HCT116 (cell line): ENCODE results near the gene IKZF3. TPM values are rescaled to one million over a fixed set of nuclear protein-coding genes. Genes with fewer than 3 reads are reported as not detected.

Source experiments
- ATAC-seq: fragments of 200-7000 bp; cut with Tn5 transposase; 2 replicates; pipeline ENCODE4 v1.9.1; 2020; ENCODE audit warnings: mild to moderate bottlenecking, moderate library complexity
- BruUV-seq: library from RNA; stranded (reverse); fragments of 400-500 nt; replicated peaks from 2 replicates; lab custom pipeline; 2021; lab: Mats Ljungman, UMichigan
- CTCF ChIA-PET: fragments of 300-600 bp; sonication (Branson Sonifier 250); formaldehyde crosslinking; loops from one replicate; lab custom pipeline; 2021; ENCODE audit warnings: antibody characterized with exemption; lab: Charles Lee
- POLR2A ChIA-PET: fragments of 300-600, 350-600 bp; sonication (Branson Sonifier 250); formaldehyde crosslinking; loops from one replicate; lab custom pipeline; 2021; ENCODE audit warnings: antibody characterized with exemption; lab: Charles Lee
- RAD21 ChIA-PET, 2 experiments: fragments of 300-600 bp; sonication (Branson Sonifier 250); formaldehyde crosslinking; loops; one replicate each; lab custom pipeline; 2023; ENCODE audit warnings: low total read pairs in 2 of 2; ENCODE audit not compliant: uncharacterized antibody in 2 of 2, unreplicated experiment in 2 of 2, low non-redundant PET in 1 of 2; lab: Charles Lee
- DNase-seq: peaks from one replicate; pipeline ENCODE4 v3.0.0-alpha.2; 2010; ENCODE audit warnings: low read depth, low spot score
- H2AFZ ChIP-seq: fragments of 200-600 bp; shearing (Covaris generic), sonication (generic); 2 replicates; pipeline ENCODE4 v1.6.1; 2017; ENCODE audit warnings: low read depth, mixed run types, mixed read lengths, antibody characterized with exemption, low read length; ENCODE audit not compliant: poor library complexity, severe bottlenecking
- H3K27ac ChIP-seq: 2 replicates; pipeline ENCODE4 v1.5.1; 2012; ENCODE audit warnings: low read depth, low read length
- H3K27me3 ChIP-seq: fragments of 200-600 bp; sonication (generic); 2 replicates; pipeline ENCODE4 v1.6.1; 2016; ENCODE audit warnings: mixed run types, low read length, mixed read lengths; ENCODE audit not compliant: insufficient read depth
- H3K36me3 ChIP-seq, 2 experiments: fragments of 200-500 bp in 1 of 2; fragments of 200-600 bp in 1 of 2; sonication (Bioruptor generic) in 1 of 2; sonication (generic) in 1 of 2; 2 replicates each; pipeline versions ENCODE4 v1.5.1 to v1.6.1; 2014 to 2016; ENCODE audit warnings: low read length in 2 of 2, inconsistent platforms in 1 of 2, mixed read lengths in 1 of 2, mixed run types in 1 of 2; ENCODE audit not compliant: insufficient read depth in 2 of 2, control insufficient read depth in 1 of 2
- H3K4me1 ChIP-seq, 2 experiments: fragments of 200-600 bp in 1 of 2; sonication (generic) in 1 of 2; 2 replicates each; pipeline versions ENCODE4 v1.5.1 to v1.6.1; 2012 to 2017; ENCODE audit warnings: low read length in 2 of 2, inconsistent platforms in 1 of 2, mild to moderate bottlenecking in 1 of 2, mixed read lengths in 1 of 2, mixed run types in 1 of 2, moderate library complexity in 1 of 2; ENCODE audit not compliant: insufficient read depth in 2 of 2, control insufficient read depth in 1 of 2
- H3K4me2 ChIP-seq: fragments of 200-600 bp; sonication (generic); 2 replicates; pipeline ENCODE4 v1.6.1; 2017; ENCODE audit warnings: mixed run types, low read length, mixed read lengths
- H3K4me3 ChIP-seq, 2 experiments: fragments of 200-600 bp in 1 of 2; sonication (generic) in 1 of 2; replicated peaks in 1 of 2; 2 replicates each; pipeline ENCODE4 v1.5.1; 2011 to 2016; ENCODE audit warnings: low read length in 2 of 2, control low read depth in 1 of 2, low read depth in 1 of 2, mild to moderate bottlenecking in 1 of 2, mixed read lengths in 1 of 2, mixed run types in 1 of 2
- H3K79me2 ChIP-seq: fragments of 200-600 bp; sonication (generic); 2 replicates; pipeline ENCODE4 v1.6.1; 2017; ENCODE audit warnings: mild to moderate bottlenecking, mixed run types, low read length, moderate library complexity, mixed read lengths; ENCODE audit not compliant: insufficient read depth
- H3K9ac ChIP-seq: fragments of 200-600 bp; sonication (generic); 2 replicates; pipeline ENCODE4 v1.6.1; 2016; ENCODE audit warnings: low read length, mixed read lengths
- H3K9me2 ChIP-seq: fragments of 200-600 bp; sonication (generic), shearing (Covaris generic); 2 replicates; pipeline ENCODE4 v1.6.1; 2017; ENCODE audit warnings: mixed run types, mild to moderate bottlenecking, moderate library complexity; ENCODE audit not compliant: insufficient read depth
- H3K9me3 ChIP-seq, 2 experiments: fragments of 200-500 bp in 1 of 2; fragments of 200-600 bp in 1 of 2; sonication (Bioruptor generic) in 1 of 2; sonication (generic) in 1 of 2; 2 replicates each; pipeline ENCODE4 v1.6.1; 2014 to 2017; ENCODE audit warnings: low read length in 2 of 2, mixed read lengths in 2 of 2, inconsistent platforms in 1 of 2, low read depth in 1 of 2, mild to moderate bottlenecking in 1 of 2, mixed run types in 1 of 2, moderate library complexity in 1 of 2; ENCODE audit not compliant: control insufficient read depth in 1 of 2, insufficient read depth in 1 of 2
- H4K20me1 ChIP-seq: fragments of 200-600 bp; sonication (generic), shearing (Covaris generic); 2 replicates; pipeline ENCODE4 v1.6.1; 2017; ENCODE audit warnings: mixed run types, mild to moderate bottlenecking, moderate library complexity; ENCODE audit not compliant: insufficient read depth
- CBX3 ChIP-seq: IDR thresholded peaks from 2 replicates; pipeline ENCODE4 v1.6.1; 2012; ENCODE audit warnings: low read depth
- CEBPB ChIP-seq: IDR thresholded peaks from 2 replicates; pipeline ENCODE4 v1.6.1; 2012; ENCODE audit warnings: low read depth
- EGR1 ChIP-seq: IDR thresholded peaks from 2 replicates; pipeline ENCODE4 v1.6.1; 2012; ENCODE audit warnings: low read depth
- ELF1 ChIP-seq: IDR thresholded peaks from 2 replicates; pipeline ENCODE4 v1.6.1; 2012; ENCODE audit warnings: low read depth, borderline replicate concordance
- EZH2 ChIP-seq: fragments of 200-600 bp; sonication (generic); IDR thresholded peaks from 2 replicates; pipeline ENCODE4 v1.6.1; 2017; ENCODE audit warnings: antibody characterized with exemption, mixed run types
- JUND ChIP-seq: IDR thresholded peaks from 2 replicates; pipeline ENCODE4 v1.6.1; 2012
- MAX ChIP-seq: IDR thresholded peaks from 2 replicates; pipeline ENCODE4 v1.6.1; 2012
- RAD21 ChIP-seq: IDR thresholded peaks from 2 replicates; pipeline ENCODE4 v1.6.1; 2012; ENCODE audit warnings: low read depth, mild to moderate bottlenecking
- REST ChIP-seq: IDR thresholded peaks from 2 replicates; pipeline ENCODE4 v1.6.1; 2012; ENCODE audit warnings: low read depth
- SIN3A ChIP-seq: IDR thresholded peaks from 2 replicates; pipeline ENCODE4 v1.6.1; 2012; ENCODE audit warnings: low read depth
- TCF7L2 ChIP-seq: IDR thresholded peaks from 2 replicates; pipeline ENCODE4 v1.7.0; 2011; ENCODE audit warnings: borderline replicate concordance, inconsistent platforms; ENCODE audit not compliant: insufficient read depth, insufficient read length; ENCODE audit errors: extremely low read depth
- YY1 ChIP-seq: IDR thresholded peaks from 2 replicates; pipeline ENCODE4 v1.6.1; 2011; ENCODE audit warnings: low read length, low read depth, moderate library complexity, mild to moderate bottlenecking; ENCODE audit not compliant: insufficient replicate concordance; ENCODE audit errors: extremely low read depth
- ZFX ChIP-seq: fragments of 450-650 bp; IDR thresholded peaks from 2 replicates; pipeline ENCODE4 v1.6.1; 2017
- intact Hi-C: fragments of 100-400 bp; cut with micrococcal nuclease; formaldehyde crosslinking; loops from 2 replicates; pipeline ENCODE4 v1.10.0; 2022
- total RNA-seq: library from RNA; stranded (reverse); gene quantifications from one replicate; pipeline ENCODE4 v1.2.1, GENCODE V29; 2021; ENCODE audit not compliant: unreplicated experiment

The IKZF3 gene
- total RNA-seq, 1 experiment from 2014 or later = 0.30 TPM

GRCh38 chr17:39756380-39757079, 107.6 kb downstream of the IKZF3 start:
- no peak overlapping the region for H3K4me2 ChIP-seq
- H4K20me1 ChIP-seq = no peaks in the 10 kb centered on the region
- H3K4me1 ChIP-seq = peaks cover 17 to 34% of the 10 kb centered on the region in 2 experiments
- no TSS peak for BruUV-seq
- ChIA-PET CTCF (interaction anchor here (2.8 kb wide), 1 partner anchor 135 kb away, joined by 16 read pairs; no protein-coding TSS in a partner anchor), RAD21 (no interaction called here), POLR2A (no interaction called here)
- H3K79me2 ChIP-seq = no peaks in the 10 kb centered on the region
- DNase-seq = no peak
- no peak for ATAC-seq
- H3K27me3 ChIP-seq = peaks cover 6% of the 10 kb centered on the region; the same call in 1 of the 2 replicates
- TF ChIP-seq CEBPB (no peak), CBX3 (no peak), EGR1 (no peak), YY1 (no peak), TCF7L2 (no peak), MAX (no peak), RAD21 (no peak), EZH2 (no peak), SIN3A (no peak), ELF1 (no peak), JUND (no peak), REST (no peak), ZFX (no peak)
- H3K36me3 ChIP-seq = no peaks in the 10 kb centered on the region
- no peak overlapping the region for H3K9ac ChIP-seq
- H3K4me3 ChIP-seq = no peak overlapping the region
- no peak overlapping the region for H2AFZ ChIP-seq
- no peaks in the 10 kb centered on the region for H3K9me3 ChIP-seq
- no peak overlapping the region for H3K27ac ChIP-seq
- intact Hi-C loops = no loop called here
- no peaks in the 10 kb centered on the region for H3K9me2 ChIP-seq
